Neural cell (in vitro differentiated cells): ENCODE results near the gene SLC6A2. TPM values are rescaled to one million over a fixed set of nuclear protein-coding genes. Genes with fewer than 3 reads are reported as not detected.

ENCODE experiments used
- H2AFZ ChIP-seq: fragments of 200-600, 300-800 bp; sonication (generic), shearing (Covaris generic); 2 replicates; pipeline ENCODE4 v1.6.0; 2014; ENCODE audit warnings: low read depth, mild to moderate bottlenecking, antibody characterized with exemption, low read length, moderate library complexity
- H3F3A ChIP-seq: fragments of 200-600 bp; shearing (Covaris generic); 2 replicates; pipeline ENCODE4 v1.6.1; 2016; ENCODE audit warnings: mild to moderate bottlenecking, moderate library complexity, mixed read lengths, antibody characterized with exemption, low read length; ENCODE audit not compliant: insufficient read depth, poor library complexity, severe bottlenecking
- H3K27ac ChIP-seq: fragments of 200-600, 300-800 bp; sonication (generic), shearing (Covaris generic); 2 replicates; pipeline ENCODE4 v1.5.1; 2014; ENCODE audit warnings: mild to moderate bottlenecking, low read length, moderate library complexity
- H3K27me3 ChIP-seq: fragments of 300-800, 200-600 bp; sonication (generic), shearing (Covaris generic); 2 replicates; pipeline ENCODE4 v1.6.0; 2014; ENCODE audit warnings: mild to moderate bottlenecking, low read depth, low read length, moderate library complexity; ENCODE audit not compliant: insufficient read depth
- H3K36me3 ChIP-seq: fragments of 300-800, 200-600 bp; sonication (generic), shearing (Covaris generic); 2 replicates; pipeline ENCODE4 v1.5.1; 2014; ENCODE audit warnings: mild to moderate bottlenecking, antibody characterized with exemption, low read length, moderate library complexity; ENCODE audit not compliant: insufficient read depth
- H3K4me2 ChIP-seq: fragments of 300-800, 200-600 bp; sonication (generic), shearing (Covaris generic); 2 replicates; pipeline ENCODE4 v1.6.0; 2014; ENCODE audit warnings: mild to moderate bottlenecking, low read length
- H3K4me3 ChIP-seq: fragments of 300-800, 200-600 bp; sonication (generic), shearing (Covaris generic); 2 replicates; pipeline ENCODE4 v1.5.1; 2014; ENCODE audit warnings: mild to moderate bottlenecking, low read length, moderate library complexity
- H3K79me2 ChIP-seq: fragments of 200-600 bp; shearing (Covaris generic); replicated peaks from 2 replicates; pipeline ENCODE4 v1.6.0; 2014; ENCODE audit warnings: mild to moderate bottlenecking, low read length, moderate library complexity; ENCODE audit not compliant: insufficient read depth
- H3K9ac ChIP-seq: fragments of 300-800, 200-600 bp; sonication (generic), shearing (Covaris generic); 2 replicates; pipeline ENCODE4 v1.6.1; 2016; ENCODE audit warnings: mild to moderate bottlenecking, low read length, mixed read lengths
- H3K9me2 ChIP-seq: fragments of 200-600 bp; shearing (Covaris generic); 2 replicates; pipeline ENCODE4 v1.6.1; 2016; ENCODE audit warnings: mild to moderate bottlenecking, low read length, mixed read lengths; ENCODE audit not compliant: insufficient read depth
- H3K9me3 ChIP-seq: fragments of 200-600, 300-800 bp; sonication (generic), shearing (Covaris generic); 2 replicates; pipeline ENCODE4 v1.6.1; 2016; ENCODE audit warnings: mild to moderate bottlenecking, mixed run types, low read length, moderate library complexity, mixed read lengths
- H4K20me1 ChIP-seq: fragments of 200-600 bp; shearing (Covaris generic); 2 replicates; pipeline ENCODE4 v1.6.1; 2016; ENCODE audit warnings: mild to moderate bottlenecking, mixed run types; ENCODE audit not compliant: insufficient read depth
- CTCF ChIP-seq: fragments of 450-650 bp; IDR thresholded peaks from 2 replicates; pipeline ENCODE4 v1.5.1; 2014; ENCODE audit warnings: antibody characterized with exemption, mild to moderate bottlenecking, moderate library complexity; ENCODE audit not compliant: poor library complexity, severe bottlenecking
- EP300 ChIP-seq: fragments of 450-650 bp; conservative IDR thresholded peaks from 2 replicates; pipeline ENCODE4 v1.6.1; 2014; ENCODE audit warnings: antibody characterized with exemption, mild to moderate bottlenecking, moderate library complexity; ENCODE audit not compliant: poor library complexity, severe bottlenecking
- EZH2 ChIP-seq: fragments of 200-600, 300-800 bp; shearing (Covaris generic), sonication (generic); IDR thresholded peaks from 2 replicates; pipeline ENCODE4 v1.6.1; 2014; ENCODE audit warnings: antibody characterized with exemption, low read length, borderline replicate concordance, mild to moderate bottlenecking; ENCODE audit not compliant: insufficient read depth, poor library complexity, severe bottlenecking
- MXI1 ChIP-seq: fragments of 450-650 bp; conservative IDR thresholded peaks from 2 replicates; pipeline ENCODE4 v1.6.1; 2014; ENCODE audit warnings: antibody characterized with exemption, mild to moderate bottlenecking; ENCODE audit not compliant: poor library complexity, severe bottlenecking
- POLR2AphosphoS5 ChIP-seq: IDR thresholded peaks from 2 replicates; pipeline ENCODE4 v1.6.1; 2012
- RAD21 ChIP-seq: fragments of 450-650 bp; conservative IDR thresholded peaks from 2 replicates; pipeline ENCODE4 v1.6.1; 2014; ENCODE audit warnings: antibody characterized with exemption, mild to moderate bottlenecking, moderate library complexity
- REST ChIP-seq: IDR thresholded peaks from 2 replicates; pipeline ENCODE4 v1.6.1; 2012; ENCODE audit warnings: borderline replicate concordance
- SMC3 ChIP-seq: fragments of 450-650 bp; conservative IDR thresholded peaks from 2 replicates; pipeline ENCODE4 v1.6.1; 2014; ENCODE audit warnings: antibody characterized with exemption, mild to moderate bottlenecking, moderate library complexity; ENCODE audit not compliant: poor library complexity
- TAF1 ChIP-seq: IDR thresholded peaks from 2 replicates; pipeline ENCODE4 v1.6.1; 2012; ENCODE audit warnings: low read depth
- polyA plus RNA-seq: library from polyadenylated mRNA; depleted of rRNA; stranded (reverse); fragments of >200 nt; gene quantifications from 2 replicates; pipeline ENCODE4 v1.2.3, GENCODE V29; 2014

SLC6A2 gene
- polyA plus RNA-seq, 1 donor from 2014 or later, result not detected

- Histone ChIP-seq H3K4me2 (no peak overlapping the region), H4K20me1 (no peaks in the 10 kb centered on the region), H3K79me2 (no peaks in the 10 kb centered on the region), H3K27me3 (no peaks in the 10 kb centered on the region), H3K9me2 (no peaks in the 10 kb centered on the region), H3F3A (no peaks in the 10 kb centered on the region), H3K9me3 (no peaks in the 10 kb centered on the region), H3K36me3 (no peaks in the 10 kb centered on the region), H2AFZ (no peak overlapping the region), H3K27ac (no peak overlapping the region), H3K9ac (no peak overlapping the region), H3K4me3 (no peak overlapping the region)
- TF ChIP-seq CTCF, result no peak
- no peak for TF ChIP-seq POLR2AphosphoS5
- TF ChIP-seq REST, result no peak
- no peak for TF ChIP-seq MXI1
- no peak for TF ChIP-seq EZH2
- TF ChIP-seq RAD21, result no peak
- no peak for TF ChIP-seq TAF1
- TF ChIP-seq SMC3, result no peak
- TF ChIP-seq EP300, result no peak
These were observed 51.1 kb downstream of the SLC6A2 start for GRCh38 chr16:55706739-55707384.

GRCh38 chr16:55709801-55710200 is 54.0 kb downstream of the SLC6A2 start:
- no peaks in the 10 kb centered on the region for H3K79me2 ChIP-seq
- H3K4me2 ChIP-seq, result no peak overlapping the region
- no peak for TF ChIP-seq EZH2
- no peak for TF ChIP-seq EP300
- TF ChIP-seq TAF1, result no peak
- no peak for TF ChIP-seq REST
- no peak for TF ChIP-seq SMC3
- no peak for TF ChIP-seq POLR2AphosphoS5
- no peak for TF ChIP-seq MXI1
- no peak for TF ChIP-seq CTCF
- TF ChIP-seq RAD21, result no peak
- H3K9ac ChIP-seq, result no peak overlapping the region
- no peaks in the 10 kb centered on the region for H3F3A ChIP-seq
- H4K20me1 ChIP-seq, result no peaks in the 10 kb centered on the region
- no peak overlapping the region for H3K4me3 ChIP-seq
- H2AFZ ChIP-seq, result no peak overlapping the region
- H3K36me3 ChIP-seq, result no peaks in the 10 kb centered on the region
- no peaks in the 10 kb centered on the region for H3K27me3 ChIP-seq
- H3K9me2 ChIP-seq, result no peaks in the 10 kb centered on the region
- no peaks in the 10 kb centered on the region for H3K9me3 ChIP-seq
- no peak overlapping the region for H3K27ac ChIP-seq
